NB4 (cell line): Measurements from ENCODE around the gene CTIF.

Experiments used
- MYC ChIP-seq: IDR thresholded peaks from 2 replicates; pipeline ENCODE4 v1.6.1; 2011; ENCODE audit warnings: low read depth, low read length
- POLR2A ChIP-seq: IDR thresholded peaks from 2 replicates; pipeline ENCODE4 v1.6.1; 2011; ENCODE audit warnings: mild to moderate bottlenecking; ENCODE audit not compliant: insufficient read length; ENCODE audit errors: extremely low read depth
- TF ChIP-seq, protein P1 (sequence below): IDR thresholded peaks from one replicate; pipeline ENCODE4 v1.5.1; 2012; ENCODE audit warnings: low read depth, low read length

DNA sequence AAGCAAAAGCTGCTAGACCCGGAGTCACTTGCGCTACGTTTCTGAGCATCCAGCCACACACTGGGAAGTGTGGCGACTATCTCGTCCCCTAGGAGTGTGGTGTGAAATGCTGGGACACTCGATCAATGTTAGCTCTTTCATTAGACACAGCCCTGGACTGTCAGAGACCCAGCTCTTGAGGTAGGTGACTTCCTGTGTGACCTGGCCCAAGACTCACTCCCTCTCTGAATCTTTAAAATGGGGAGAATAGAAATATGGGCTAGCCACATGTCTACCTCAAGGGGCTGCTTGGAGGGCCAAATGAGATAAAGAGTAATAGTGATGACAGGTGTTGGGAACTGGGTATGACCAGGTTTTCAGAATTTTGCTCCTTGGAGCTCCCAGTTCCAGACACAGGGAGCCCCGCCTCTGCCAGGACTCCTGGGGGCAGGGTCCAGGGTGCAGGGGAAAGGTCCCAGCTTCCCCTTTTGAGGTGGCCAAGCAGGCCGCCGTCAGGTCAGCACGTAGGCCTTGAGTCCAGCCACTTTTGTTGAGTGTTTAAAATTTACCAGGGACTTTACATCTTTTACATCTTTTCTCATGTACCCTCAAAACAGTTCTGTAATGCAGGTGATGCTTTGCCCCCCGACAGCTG is 36.0 kb downstream of the CTIF start:
- TF ChIP-seq, protein P1, sequence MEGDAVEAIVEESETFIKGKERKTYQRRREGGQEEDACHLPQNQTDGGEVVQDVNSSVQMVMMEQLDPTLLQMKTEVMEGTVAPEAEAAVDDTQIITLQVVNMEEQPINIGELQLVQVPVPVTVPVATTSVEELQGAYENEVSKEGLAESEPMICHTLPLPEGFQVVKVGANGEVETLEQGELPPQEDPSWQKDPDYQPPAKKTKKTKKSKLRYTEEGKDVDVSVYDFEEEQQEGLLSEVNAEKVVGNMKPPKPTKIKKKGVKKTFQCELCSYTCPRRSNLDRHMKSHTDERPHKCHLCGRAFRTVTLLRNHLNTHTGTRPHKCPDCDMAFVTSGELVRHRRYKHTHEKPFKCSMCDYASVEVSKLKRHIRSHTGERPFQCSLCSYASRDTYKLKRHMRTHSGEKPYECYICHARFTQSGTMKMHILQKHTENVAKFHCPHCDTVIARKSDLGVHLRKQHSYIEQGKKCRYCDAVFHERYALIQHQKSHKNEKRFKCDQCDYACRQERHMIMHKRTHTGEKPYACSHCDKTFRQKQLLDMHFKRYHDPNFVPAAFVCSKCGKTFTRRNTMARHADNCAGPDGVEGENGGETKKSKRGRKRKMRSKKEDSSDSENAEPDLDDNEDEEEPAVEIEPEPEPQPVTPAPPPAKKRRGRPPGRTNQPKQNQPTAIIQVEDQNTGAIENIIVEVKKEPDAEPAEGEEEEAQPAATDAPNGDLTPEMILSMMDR: no peak
- TF ChIP-seq MYC (no peak), POLR2A (no peak)
